GM12892 (cell line): ENCODE results near the gene FSHR.

Experiments used
- DNase-seq: peaks from one replicate; pipeline ENCODE4 v3.0.0; 2011; ENCODE audit not compliant: insufficient read length
- FAIRE-seq: peaks from 2 replicates; lab custom pipeline; 2011; peaks lifted over from hg19 to GRCh38; lab: Jason Lieb, UNC
- POLR2A ChIP-seq: IDR thresholded peaks from 2 replicates; pipeline ENCODE4 v1.6.1; 2011; ENCODE audit warnings: low read depth, low read length, control low read depth
- POLR2AphosphoS5 ChIP-seq: IDR thresholded peaks from 2 replicates; pipeline ENCODE4 v1.6.1; 2011; ENCODE audit warnings: low read depth, low read length, control low read depth
- TAF1 ChIP-seq: IDR thresholded peaks from 2 replicates; pipeline ENCODE4 v1.6.1; 2011; ENCODE audit warnings: low read depth, mild to moderate bottlenecking, control low read depth, low read length, borderline replicate concordance

The FSHR gene

GRCh38 chr2:48915884-48916283 is 238.4 kb downstream of the FSHR start:
- TF ChIP-seq TAF1: no peak
- TF ChIP-seq POLR2A: no peak
- TF ChIP-seq POLR2AphosphoS5: no peak
- FAIRE-seq: no peak

GRCh38 chr2:48915227-48915626 is 239.1 kb downstream of the FSHR start:
- TF ChIP-seq POLR2A (no peak), POLR2AphosphoS5 (no peak)
- FAIRE-seq (no peak), DNase-seq (no peak)

More at GRCh38 chr2:48915884-48916283, 238.4 kb downstream of the FSHR start:
- DNase-seq: no peak

- no peak for TF ChIP-seq TAF1
- TF ChIP-seq POLR2AphosphoS5: no peak
- no peak for TF ChIP-seq POLR2A
- FAIRE-seq (no peak), DNase-seq (no peak)
Observed at GRCh38 chr2:48914477-48915089, 239.7 kb downstream of the FSHR start.
